ENCODE data around the gene BTG2. TPM values are rescaled to one million over a fixed set of nuclear protein-coding genes. Genes with fewer than 3 reads are reported as not detected.
"Not testable (repeated sequence)": the region's sequence is repeated elsewhere in the genome, so short reads cannot be mapped to it uniquely, and the experiment has no call there.

Gene BTG2
- total RNA-seq = 22.5 and 23.5 TPM in 2 replicates

- peak; percentile 68 to 93 for DNase-seq (ENCODE audit: low read depth in 2 of 2)
Measured at GRCh38 chr1:203304919-203305808, at the start of gene BTG2. Gene BTG2 (plus strand): TSS chr1:203305519. CDS start chr1:203305607, 88 bp downstream.

- not testable (repeated sequence) for DNase-seq (ENCODE audit: low read depth in 2 of 2)
Measured at GRCh38 chr1:203256636-203257035, 48.7 kb upstream of the BTG2 start.

GRCh38 chr1:203263496-203263895 is 41.8 kb upstream of the BTG2 start:
- no peak for DNase-seq (ENCODE audit: low read depth in 2 of 2)

GRCh38 chr1:203264052-203264501 is 41.2 kb upstream of the BTG2 start:
- DNase-seq (ENCODE audit: low read depth in 2 of 2) = no peak

- no peak for DNase-seq (ENCODE audit: low read depth in 2 of 2)
Measured at GRCh38 chr1:203265541-203265940, 39.8 kb upstream of the BTG2 start.

GRCh38 chr1:203266140-203266539 is 39.2 kb upstream of the BTG2 start:
- DNase-seq (ENCODE audit: low read depth in 2 of 2) = not testable (repeated sequence)

GRCh38 chr1:203267347-203267846 is 37.9 kb upstream of the BTG2 start:
- peak; percentile 60 to 81 for DNase-seq (ENCODE audit: low read depth in 2 of 2)

GRCh38 chr1:203267912-203268311 is 37.4 kb upstream of the BTG2 start:
- DNase-seq (ENCODE audit: low read depth in 2 of 2) = no peak

GRCh38 chr1:203268901-203269653 is 36.2 kb upstream of the BTG2 start:
- peak; percentile 56 to 77 for DNase-seq (ENCODE audit: low read depth in 2 of 2)

GRCh38 chr1:203269654-203270020 is 35.7 kb upstream of the BTG2 start:
- no peak for DNase-seq (ENCODE audit: low read depth in 2 of 2)

GRCh38 chr1:203270448-203270847 is 34.9 kb upstream of the BTG2 start:
- DNase-seq (ENCODE audit: low read depth in 2 of 2) = no peak

- peak in 1 of 2 donors; percentile 64 for DNase-seq (ENCODE audit: low read depth in 2 of 2)
Measured at GRCh38 chr1:203271018-203271743, 34.1 kb upstream of the BTG2 start.

GRCh38 chr1:203271962-203272632 is 33.2 kb upstream of the BTG2 start:
- no peak for DNase-seq (ENCODE audit: low read depth in 2 of 2)

- DNase-seq (ENCODE audit: low read depth in 2 of 2) = no peak
Measured at GRCh38 chr1:203272633-203273205, 32.6 kb upstream of the BTG2 start.

- DNase-seq (ENCODE audit: low read depth in 2 of 2) = peak; percentile 62 to 81
Measured at GRCh38 chr1:203273206-203273868, 32.0 kb upstream of the BTG2 start.

- no peak for DNase-seq (ENCODE audit: low read depth in 2 of 2)
Measured at GRCh38 chr1:203273869-203274602, 31.3 kb upstream of the BTG2 start.

GRCh38 chr1:203274603-203275381 is 30.5 kb upstream of the BTG2 start:
- no peak for DNase-seq (ENCODE audit: low read depth in 2 of 2)

- DNase-seq (ENCODE audit: low read depth in 2 of 2) = no peak
Measured at GRCh38 chr1:203275656-203276272, 29.6 kb upstream of the BTG2 start.
